Endodermal cell (in vitro differentiated cells): ENCODE data around the gene USP49. TPM values are rescaled to one million over a fixed set of nuclear protein-coding genes. Genes with fewer than 3 reads are reported as not detected.

Experiments
- DNase-seq: peaks from one replicate; pipeline ENCODE4 v3.0.0-alpha.2; 2017
- H3K27ac ChIP-seq: 2 replicates; pipeline ENCODE4 v1.5.1; 2013; ENCODE audit warnings: mild to moderate bottlenecking, low read depth, low read length, moderate library complexity
- H3K27me3 ChIP-seq: 2 replicates; pipeline ENCODE4 v1.6.1; 2013; ENCODE audit warnings: mild to moderate bottlenecking, low read length, moderate library complexity; ENCODE audit not compliant: insufficient read depth, control insufficient read depth, poor library complexity, severe bottlenecking
- H3K36me3 ChIP-seq: 2 replicates; pipeline ENCODE4 v1.7.0; 2013; ENCODE audit warnings: mild to moderate bottlenecking, low read length, moderate library complexity; ENCODE audit not compliant: control insufficient read depth, insufficient read depth
- H3K4me1 ChIP-seq: one replicate; pipeline ENCODE4 v1.7.0; 2013; ENCODE audit warnings: low read length; ENCODE audit not compliant: control insufficient read depth, insufficient read depth
- H3K4me3 ChIP-seq: 2 replicates; pipeline ENCODE4 v1.5.1; 2013; ENCODE audit warnings: mild to moderate bottlenecking, low read length, moderate library complexity
- H3K9ac ChIP-seq: 2 replicates; pipeline ENCODE4 v1.6.1; 2013; ENCODE audit warnings: mild to moderate bottlenecking, low read length, moderate library complexity; ENCODE audit not compliant: poor library complexity, severe bottlenecking; ENCODE audit errors: extremely low read depth
- H3K9me3 ChIP-seq: 2 replicates; pipeline ENCODE4 v1.6.1; 2013; ENCODE audit warnings: mild to moderate bottlenecking, low read length, moderate library complexity; ENCODE audit not compliant: control insufficient read depth
- H3K27ac Mint-ChIP-seq: 2 replicates; pipeline ENCODE4 v1.8.0; 2020; ENCODE audit warnings: mixed read lengths
- H3K27me3 Mint-ChIP-seq: 2 replicates; pipeline ENCODE4 v1.8.0; 2021; ENCODE audit warnings: mild to moderate bottlenecking, mixed read lengths; ENCODE audit not compliant: insufficient read depth
- H3K36me3 Mint-ChIP-seq: 2 replicates; pipeline ENCODE4 v1.8.0; 2020; ENCODE audit warnings: low read depth, mixed read lengths
- H3K4me1 Mint-ChIP-seq: 2 replicates; pipeline ENCODE4 v1.8.0; 2020; ENCODE audit warnings: mixed read lengths
- H3K4me3 Mint-ChIP-seq: 2 replicates; pipeline ENCODE4 v1.8.0; 2020; ENCODE audit warnings: mild to moderate bottlenecking, moderate library complexity, mixed read lengths
- H3K9me3 Mint-ChIP-seq: 2 replicates; pipeline ENCODE4 v1.8.0; 2020; ENCODE audit warnings: mild to moderate bottlenecking, mixed read lengths
- CTCF ChIP-seq: fragments of 200-600 bp; sonication (generic); conservative IDR thresholded peaks from 2 replicates; pipeline ENCODE4 v1.5.0; 2021; ENCODE audit warnings: antibody characterized with exemption, mild to moderate bottlenecking
- WGBS, 2 experiments: methylation state at CpG; one replicate each; pipeline versions ENCODE4 v1.1.5 to v1.1.7; 2013; ENCODE audit warnings: missing lambda C conversion rate in 2 of 2, mixed read lengths in 1 of 2; ENCODE audit not compliant: insufficient coverage in 1 of 2, insufficient read length in 1 of 2; 5-methylcytosine and 5-hydroxymethylcytosine counted together
- total RNA-seq, 2 donors: library from RNA; stranded (reverse); fragmentation: NEBNext Ultra II Directional in 1 of 2; extraction: Animal tissue kit (Norgen Biotek cat#: 25700) in 1 of 2; gene quantifications; 2 replicates in 1 of 2; 3 replicates in 1 of 2; pipeline ENCODE4 v1.2.1, GENCODE V29; 2021

Gene USP49
- total RNA-seq, 2 donors from 2014 or later: 14.0 to 18.9 TPM

GRCh38 chr6:41937861-41938574 is 42.8 kb upstream of the USP49 start:
- H3K9ac ChIP-seq: no peak overlapping the region
- H3K4me1 ChIP-seq: peaks cover 3% of the 10 kb centered on the region
- Mint-ChIP-seq H3K4me3 (no peak overlapping the region), H3K36me3 (peaks cover 11% of the 10 kb centered on the region), H3K27me3 (peaks cover 14% of the 10 kb centered on the region), H3K27ac (no peak overlapping the region), H3K4me1 (peaks cover 24% of the 10 kb centered on the region), H3K9me3 (no peaks in the 10 kb centered on the region)
- no peaks in the 10 kb centered on the region for H3K9me3 ChIP-seq
- no peak for TF ChIP-seq CTCF
- DNase-seq: no peak
- peaks cover 33% of the 10 kb centered on the region for H3K36me3 ChIP-seq
- no peaks in the 10 kb centered on the region for H3K27me3 ChIP-seq
- H3K27ac ChIP-seq: no peak overlapping the region
- no peak overlapping the region for H3K4me3 ChIP-seq
- 93 to 100% methylated on average over 2 to 4 of the region's 4 CpGs for WGBS, 2 experiments

DNA sequence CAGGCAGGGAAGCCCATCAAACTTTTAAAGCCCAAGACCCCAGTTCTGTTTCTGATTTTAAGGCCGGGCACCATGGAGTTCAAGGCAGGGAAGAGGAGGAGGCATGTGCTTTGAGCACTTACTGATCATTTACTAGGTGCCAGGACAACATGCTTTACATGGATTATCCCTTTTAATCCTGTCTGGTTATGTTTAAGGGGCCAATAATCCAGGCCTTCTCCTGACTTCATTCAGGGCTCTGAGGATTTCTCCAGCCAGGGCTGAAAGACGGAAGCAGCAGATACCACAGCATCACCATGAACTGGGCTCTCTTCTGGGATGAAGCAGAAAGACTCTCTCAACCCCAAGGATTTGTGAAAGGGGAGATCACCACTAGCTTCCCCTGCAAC is 42.3 kb upstream of the USP49 start:
- H3K27ac ChIP-seq: no peak overlapping the region
- H3K4me1 Mint-ChIP-seq: peaks cover 24% of the 10 kb centered on the region
- H3K36me3 ChIP-seq: peaks cover 38% of the 10 kb centered on the region
- no peaks in the 10 kb centered on the region for H3K27me3 ChIP-seq
- H3K9ac ChIP-seq: no peak overlapping the region
- H3K4me1 ChIP-seq: peaks cover 3% of the 10 kb centered on the region
- H3K4me3 Mint-ChIP-seq: no peak overlapping the region
- H3K9me3 Mint-ChIP-seq: no peaks in the 10 kb centered on the region
- H3K9me3 ChIP-seq: no peaks in the 10 kb centered on the region
- H3K36me3 Mint-ChIP-seq: peaks cover 17% of the 10 kb centered on the region
- H3K27me3 Mint-ChIP-seq: peaks cover 14% of the 10 kb centered on the region
- no peak for DNase-seq
- WGBS, 2 experiments: 62 to 70% methylated on average over 2 of the region's 2 CpGs
- H3K4me3 ChIP-seq: no peak overlapping the region
- no peak for TF ChIP-seq CTCF
- no peak overlapping the region for H3K27ac Mint-ChIP-seq

DNA sequence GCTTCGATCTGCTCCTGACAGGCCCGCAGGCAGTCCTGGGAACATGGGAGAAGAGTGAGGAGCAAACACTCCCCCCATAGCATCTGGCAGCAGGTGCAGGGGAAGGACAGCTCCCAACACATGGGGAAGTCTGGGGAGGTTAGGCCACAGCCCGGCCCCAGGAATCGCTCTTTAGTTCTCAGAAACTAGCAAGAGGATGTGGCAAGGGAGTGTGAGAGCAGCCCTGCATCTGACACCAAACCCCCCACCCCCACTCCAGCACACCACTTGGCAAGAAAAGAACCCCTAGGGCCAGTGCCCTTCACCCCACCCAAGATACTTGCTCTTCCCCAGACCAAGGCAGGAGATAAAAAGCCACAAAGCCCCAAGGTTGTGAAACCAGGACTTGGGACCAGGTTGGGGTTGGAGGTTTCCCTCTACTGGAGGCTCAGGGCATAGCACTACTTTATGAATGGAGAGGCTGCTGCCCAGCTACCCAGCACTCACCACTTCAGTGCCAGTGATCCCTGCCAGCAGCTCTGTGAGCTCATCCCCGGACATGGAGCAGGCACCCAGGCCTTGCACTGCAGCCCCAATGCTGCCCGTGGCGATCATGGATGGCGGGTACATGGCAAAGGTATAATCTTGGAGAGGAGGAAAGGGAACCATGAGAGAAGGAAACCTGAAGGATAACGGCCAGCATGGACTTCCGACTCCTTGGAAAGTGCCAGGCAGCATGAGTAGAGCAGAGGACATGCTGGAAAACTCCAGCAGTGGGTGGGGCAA is 41.1 kb upstream of the USP49 start:
- peaks cover 29% of the 10 kb centered on the region for H3K36me3 Mint-ChIP-seq
- TF ChIP-seq CTCF: peak; percentile 85
- peak; percentile 89 for DNase-seq
- H3K4me1 Mint-ChIP-seq: peaks cover 19% of the 10 kb centered on the region
- WGBS, 2 experiments: 61 to 76% methylated on average over 5 to 10 of the region's 10 CpGs
- peak overlapping the region; percentile 21 for H3K27ac ChIP-seq
- H3K4me3 ChIP-seq: no peak overlapping the region
- peaks cover 14% of the 10 kb centered on the region for H3K27me3 Mint-ChIP-seq
- peaks cover 3% of the 10 kb centered on the region for H3K4me1 ChIP-seq
- H3K9me3 Mint-ChIP-seq: no peaks in the 10 kb centered on the region
- no peak overlapping the region for H3K27ac Mint-ChIP-seq
- H3K4me3 Mint-ChIP-seq: no peak overlapping the region
- peaks cover 50% of the 10 kb centered on the region for H3K36me3 ChIP-seq
- H3K9me3 ChIP-seq: no peaks in the 10 kb centered on the region
- H3K9ac ChIP-seq: no peak overlapping the region
- H3K27me3 ChIP-seq: no peaks in the 10 kb centered on the region
